ENCODE measurements around the gene PHKG2.

PHKG2 gene

GRCh38 chr16:30773826-30774225, 25.6 kb downstream of the PHKG2 start:
- in situ Hi-C loops (cut with MboI; ENCODE audit: low sequenced_read_pairs): no loop called here

GRCh38 chr16:30774367-30775130, 26.3 kb downstream of the PHKG2 start:
- in situ Hi-C loops (cut with MboI; ENCODE audit: low sequenced_read_pairs): no loop called here

- in situ Hi-C loops (cut with MboI; ENCODE audit: low sequenced_read_pairs): no loop called here
Observed at GRCh38 chr16:30775131-30775391, 26.8 kb downstream of the PHKG2 start.

- in situ Hi-C loops (cut with MboI; ENCODE audit: low sequenced_read_pairs): no loop called here
Observed at GRCh38 chr16:30775392-30776188, 27.4 kb downstream of the PHKG2 start.

- in situ Hi-C loops (cut with MboI; ENCODE audit: low sequenced_read_pairs): no loop called here
Observed at GRCh38 chr16:30777591-30778297, 29.5 kb downstream of the PHKG2 start.

- in situ Hi-C loops (cut with MboI; ENCODE audit: low sequenced_read_pairs): no loop called here
Observed at GRCh38 chr16:30778549-30779244, 30.5 kb downstream of the PHKG2 start.

GRCh38 chr16:30779596-30779995, 31.4 kb downstream of the PHKG2 start:
- in situ Hi-C loops (cut with MboI; ENCODE audit: low sequenced_read_pairs): no loop called here

- in situ Hi-C loops (cut with MboI; ENCODE audit: low sequenced_read_pairs): no loop called here
Observed at GRCh38 chr16:30780021-30780420, 31.8 kb downstream of the PHKG2 start.

GRCh38 chr16:30780549-30780948, 32.3 kb downstream of the PHKG2 start:
- in situ Hi-C loops (cut with MboI; ENCODE audit: low sequenced_read_pairs): no loop called here

GRCh38 chr16:30782486-30783279, 34.5 kb downstream of the PHKG2 start:
- in situ Hi-C loops (cut with MboI; ENCODE audit: low sequenced_read_pairs): no loop called here

GRCh38 chr16:30783280-30784109, 35.3 kb downstream of the PHKG2 start:
- in situ Hi-C loops (cut with MboI; ENCODE audit: low sequenced_read_pairs): no loop called here

- in situ Hi-C loops (cut with MboI; ENCODE audit: low sequenced_read_pairs): no loop called here
Observed at GRCh38 chr16:30784215-30784614, 36.0 kb downstream of the PHKG2 start.

- in situ Hi-C loops (cut with MboI; ENCODE audit: low sequenced_read_pairs): no loop called here
Observed at GRCh38 chr16:30785126-30786106, 37.2 kb downstream of the PHKG2 start.

- in situ Hi-C loops (cut with MboI; ENCODE audit: low sequenced_read_pairs): no loop called here
Observed at GRCh38 chr16:30786115-30786935, 38.1 kb downstream of the PHKG2 start.

GRCh38 chr16:30786936-30787612, 38.8 kb downstream of the PHKG2 start, which contains the start of gene ZNF629:
TSS of gene ZNF629 (minus strand) at chr16:30787205. CDS start at chr16:30784482, 2,723 bp downstream.
- in situ Hi-C loops (cut with MboI; ENCODE audit: low sequenced_read_pairs): no loop called here

- in situ Hi-C loops (cut with MboI; ENCODE audit: low sequenced_read_pairs): no loop called here
Observed at GRCh38 chr16:30787613-30788378, 39.6 kb downstream of the PHKG2 start.
